Effector memory CD8-positive, alpha-beta T cell (primary cell): ENCODE results near the gene XDH.

Experiments used
- ATAC-seq: fragments of 150-1000 bp; cut with Tn5 transposase; replicated peaks from 2 replicates; pipeline ENCODE4 v1.10.0; 2021; ENCODE audit warnings: mild to moderate bottlenecking, moderate library complexity
- DNase-seq, 3 experiments: peaks; one replicate each; pipeline ENCODE4 v3.0.0; 2021
- H3K27ac Mint-ChIP-seq, 2 donors: one replicate each; pipeline ENCODE4 v1.8.0; 2022; ENCODE audit warnings: mild to moderate bottlenecking in 2 of 2, mixed read lengths in 2 of 2, moderate library complexity in 2 of 2
- H3K27me3 Mint-ChIP-seq, 2 donors: one replicate each; pipeline ENCODE4 v1.8.0; 2022; ENCODE audit warnings: mixed read lengths in 2 of 2
- H3K36me3 Mint-ChIP-seq: one replicate; pipeline ENCODE4 v1.8.0; 2022; ENCODE audit warnings: mild to moderate bottlenecking, moderate library complexity, mixed read lengths; ENCODE audit not compliant: insufficient read depth
- H3K4me1 Mint-ChIP-seq, 2 donors: one replicate each; pipeline ENCODE4 v1.8.0; 2022; ENCODE audit warnings: low read depth in 2 of 2, mixed read lengths in 2 of 2
- H3K4me3 Mint-ChIP-seq, 2 donors: one replicate each; pipeline ENCODE4 v1.8.0; 2022; ENCODE audit warnings: mild to moderate bottlenecking in 2 of 2, mixed read lengths in 2 of 2, moderate library complexity in 2 of 2
- H3K9me3 Mint-ChIP-seq, 2 donors: one replicate each; pipeline ENCODE4 v1.8.0; 2022; ENCODE audit warnings: mixed read lengths in 2 of 2

XDH gene

GRCh38 chr2:31327505-31327904, 87.0 kb downstream of the XDH start:
- DNase-seq, result no peak
- no peak overlapping the region for H3K4me3 Mint-ChIP-seq
- no peak overlapping the region for H3K27ac Mint-ChIP-seq
- no peak for ATAC-seq
- no peaks in the 10 kb centered on the region for H3K9me3 Mint-ChIP-seq
- H3K27me3 Mint-ChIP-seq, result peaks cover 7 to 8% of the 10 kb centered on the region in 2 donors
- H3K36me3 Mint-ChIP-seq, result no peaks in the 10 kb centered on the region
- H3K4me1 Mint-ChIP-seq, result peaks cover 21 to 24% of the 10 kb centered on the region in 2 donors

- DNase-seq (no peak), ATAC-seq (peak; percentile 72)
- H3K36me3 Mint-ChIP-seq, result peaks cover under 1% of the 10 kb centered on the region
- H3K4me1 Mint-ChIP-seq, result peaks cover 31 to 33% of the 10 kb centered on the region in 2 donors
- no peaks in the 10 kb centered on the region for H3K9me3 Mint-ChIP-seq
- H3K27me3 Mint-ChIP-seq, result no peaks in the 10 kb centered on the region
- H3K27ac Mint-ChIP-seq, result peak overlapping the region; percentile 89 to 97
- peak overlapping the region; percentile 76 to 88 for H3K4me3 Mint-ChIP-seq
Observed at GRCh38 chr2:31324016-31324633, 90.4 kb downstream of the XDH start.

DNA sequence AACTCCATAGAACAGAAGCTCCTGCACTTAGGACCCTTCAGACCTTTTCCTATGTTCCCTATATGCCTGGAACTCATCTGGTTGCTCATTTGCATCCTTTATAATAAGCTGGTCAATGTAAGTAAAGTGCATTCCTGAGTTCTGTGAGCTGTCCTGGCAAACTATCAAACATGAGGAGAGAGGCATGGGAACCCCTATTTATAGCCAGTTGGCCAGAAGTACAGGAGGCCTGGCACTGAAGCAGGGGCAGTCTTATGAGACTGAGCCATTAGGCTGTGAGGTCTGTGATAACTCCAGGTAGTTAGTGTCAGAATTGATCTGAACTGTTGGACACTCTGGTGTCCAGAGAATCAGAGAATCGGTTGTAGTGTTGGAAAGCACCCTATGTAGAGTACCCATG, 92.2 kb downstream of the XDH start:
- DNase-seq (no peak), ATAC-seq (no peak)
- peaks cover 44 to 50% of the 10 kb centered on the region in 2 donors for H3K4me1 Mint-ChIP-seq
- peak overlapping the region; percentile 89 to 97 for H3K27ac Mint-ChIP-seq
- H3K9me3 Mint-ChIP-seq, result no peaks in the 10 kb centered on the region
- peaks cover 6% of the 10 kb centered on the region for H3K36me3 Mint-ChIP-seq
- H3K4me3 Mint-ChIP-seq, result no peak overlapping the region
- no peaks in the 10 kb centered on the region for H3K27me3 Mint-ChIP-seq

DNA sequence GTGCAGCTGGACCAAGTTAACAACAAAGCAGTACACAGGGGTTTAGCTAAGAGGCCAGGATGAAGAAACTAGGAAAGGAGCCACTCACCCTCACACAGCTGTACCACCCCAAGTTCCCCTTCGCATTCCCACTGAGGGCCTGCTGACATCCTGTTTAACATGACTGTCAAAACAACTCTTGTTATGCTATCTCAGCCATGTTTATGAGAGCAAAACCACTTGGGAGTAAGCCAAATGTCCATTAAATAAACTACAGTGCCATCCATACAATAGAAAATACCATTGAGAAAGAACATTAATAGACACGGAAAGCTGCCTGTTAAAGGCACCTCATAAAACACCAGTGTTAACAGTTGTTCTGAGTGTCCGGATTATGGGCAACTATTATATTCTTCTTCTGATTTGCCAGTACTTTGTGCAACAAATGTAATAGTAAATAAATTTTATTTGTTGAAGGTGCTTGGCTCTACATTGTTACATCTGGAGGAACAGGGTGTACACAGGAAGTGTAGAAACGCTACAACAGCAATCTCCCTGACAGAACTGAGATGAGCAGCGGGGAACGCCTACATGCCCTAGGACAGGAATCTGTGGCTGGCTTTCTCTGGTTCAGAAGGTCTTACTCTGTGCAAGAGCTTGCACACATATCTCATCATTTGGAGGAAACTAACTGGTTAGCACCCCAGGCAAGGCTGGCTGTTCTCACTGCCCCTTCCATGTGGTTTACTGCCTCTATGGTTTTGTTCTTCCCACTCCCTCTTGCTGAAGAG, 95.0 kb downstream of the XDH start:
- H3K4me3 Mint-ChIP-seq, result peak overlapping the region; percentile 64 to 72
- DNase-seq (no peak), ATAC-seq (peak; percentile 64)

GRCh38 chr2:31318361-31319336, 95.9 kb downstream of the XDH start:
- Mint-ChIP-seq H3K36me3 (peaks cover 6% of the 10 kb centered on the region), H3K9me3 (no peaks in the 10 kb centered on the region), H3K27ac (peak overlapping the region; percentile 96 to 97), H3K4me3 (peak overlapping the region; percentile 64 to 72), H3K27me3 (no peaks in the 10 kb centered on the region), H3K4me1 (peaks cover 36 to 48% of the 10 kb centered on the region in 2 donors)
- peak in 1 of 3 experiments; percentile 7 for DNase-seq
- ATAC-seq, result peak; percentile 67

More for the DNA sequence above, 95.0 kb downstream of the XDH start:
- Mint-ChIP-seq H3K36me3 (peaks cover 6% of the 10 kb centered on the region), H3K9me3 (no peaks in the 10 kb centered on the region), H3K27me3 (no peaks in the 10 kb centered on the region), H3K27ac (peak overlapping the region; percentile 96 to 97), H3K4me1 (peaks cover 44 to 58% of the 10 kb centered on the region in 2 donors)

- Mint-ChIP-seq H3K27me3 (peaks cover 0 to under 1% of the 10 kb centered on the region in 2 donors), H3K4me1 (peaks cover 25 to 39% of the 10 kb centered on the region in 2 donors), H3K4me3 (no peak overlapping the region), H3K9me3 (no peaks in the 10 kb centered on the region), H3K27ac (peak overlapping the region; percentile 96 to 97), H3K36me3 (peaks cover 6% of the 10 kb centered on the region)
- no peak for ATAC-seq
- no peak for DNase-seq
Observed at GRCh38 chr2:31317396-31317795, 97.1 kb downstream of the XDH start.

- H3K36me3 Mint-ChIP-seq, result peaks cover 6% of the 10 kb centered on the region
- no peak overlapping the region for H3K4me3 Mint-ChIP-seq
- H3K27ac Mint-ChIP-seq, result peak overlapping the region in 1 of 2 donors; percentile 38
Observed at GRCh38 chr2:31314761-31315160, 99.8 kb downstream of the XDH start.

GRCh38 chr2:31312898-31313297, 101.6 kb downstream of the XDH start:
- H3K9me3 Mint-ChIP-seq, result no peaks in the 10 kb centered on the region
- H3K4me1 Mint-ChIP-seq, result peaks cover 10 to 16% of the 10 kb centered on the region in 2 donors
- no peak for ATAC-seq
- no peak overlapping the region for H3K27ac Mint-ChIP-seq
- no peak for DNase-seq
- H3K4me3 Mint-ChIP-seq, result no peak overlapping the region
- H3K27me3 Mint-ChIP-seq, result peaks cover 30 to 34% of the 10 kb centered on the region in 2 donors
- H3K36me3 Mint-ChIP-seq, result no peaks in the 10 kb centered on the region

More at GRCh38 chr2:31314761-31315160, 99.8 kb downstream of the XDH start:
- no peaks in the 10 kb centered on the region for H3K9me3 Mint-ChIP-seq
- DNase-seq (no peak), ATAC-seq (no peak)
- H3K4me1 Mint-ChIP-seq, result peaks cover 22 to 33% of the 10 kb centered on the region in 2 donors
- peaks cover 20 to 27% of the 10 kb centered on the region in 2 donors for H3K27me3 Mint-ChIP-seq

DNA sequence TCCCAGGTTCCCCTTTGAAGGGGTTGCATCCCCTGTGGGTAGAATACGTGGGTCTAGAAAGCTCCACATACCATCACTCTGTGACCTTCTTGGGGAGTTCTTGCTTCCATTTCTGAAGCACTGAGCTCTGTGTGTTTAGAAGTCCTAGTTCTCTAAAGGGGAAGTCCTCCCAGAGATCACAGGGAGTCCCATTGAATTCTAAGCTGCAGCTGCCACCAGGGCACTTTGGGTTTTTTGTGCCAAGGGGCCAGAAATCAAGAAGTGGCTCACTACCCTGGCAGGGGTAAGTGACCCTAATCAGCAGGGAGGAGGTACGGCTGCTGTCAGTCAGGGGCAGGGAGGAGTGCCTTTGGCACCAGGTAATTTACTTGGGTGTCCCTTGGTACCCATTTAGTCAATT, 109.7 kb downstream of the XDH start:
- Mint-ChIP-seq H3K36me3 (no peaks in the 10 kb centered on the region), H3K4me1 (no peaks in the 10 kb centered on the region), H3K9me3 (no peaks in the 10 kb centered on the region), H3K27ac (no peak overlapping the region), H3K27me3 (peaks cover 33 to 47% of the 10 kb centered on the region in 2 donors), H3K4me3 (no peak overlapping the region)
- DNase-seq (no peak), ATAC-seq (no peak)

GRCh38 chr2:31302940-31303563, 111.5 kb downstream of the XDH start:
- no peak for ATAC-seq
- H3K36me3 Mint-ChIP-seq, result no peaks in the 10 kb centered on the region
- H3K9me3 Mint-ChIP-seq, result no peaks in the 10 kb centered on the region
- H3K27me3 Mint-ChIP-seq, result peaks cover 19 to 45% of the 10 kb centered on the region in 2 donors
- no peak for DNase-seq
- H3K4me3 Mint-ChIP-seq, result no peak overlapping the region
- no peaks in the 10 kb centered on the region for H3K4me1 Mint-ChIP-seq
- no peak overlapping the region for H3K27ac Mint-ChIP-seq

DNA sequence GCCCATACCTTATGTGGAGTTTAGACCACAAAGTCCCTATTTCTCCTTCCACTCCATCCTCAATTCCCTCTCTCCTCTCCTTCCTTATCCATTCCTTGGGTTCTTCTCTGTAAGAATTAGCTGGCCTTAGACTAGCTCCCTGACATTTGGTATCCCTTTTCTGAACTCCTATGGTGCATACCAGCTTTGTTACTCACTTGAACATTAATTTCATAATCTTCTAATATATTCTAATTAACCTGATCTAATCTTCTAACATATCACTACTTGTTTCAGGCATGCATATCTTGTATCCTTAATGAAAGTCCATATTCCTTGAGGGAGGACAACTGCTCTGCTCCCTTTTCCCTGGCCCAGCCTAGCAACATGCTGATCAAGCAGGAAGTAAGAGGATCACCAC, 114.2 kb downstream of the XDH start:
- H3K27ac Mint-ChIP-seq, result no peak overlapping the region
- no peaks in the 10 kb centered on the region for H3K36me3 Mint-ChIP-seq
- ATAC-seq, result no peak
- no peaks in the 10 kb centered on the region for H3K9me3 Mint-ChIP-seq
- H3K4me3 Mint-ChIP-seq, result no peak overlapping the region
- H3K27me3 Mint-ChIP-seq, result peaks cover 12 to 44% of the 10 kb centered on the region in 2 donors
- no peak for DNase-seq
- H3K4me1 Mint-ChIP-seq, result no peaks in the 10 kb centered on the region

DNA sequence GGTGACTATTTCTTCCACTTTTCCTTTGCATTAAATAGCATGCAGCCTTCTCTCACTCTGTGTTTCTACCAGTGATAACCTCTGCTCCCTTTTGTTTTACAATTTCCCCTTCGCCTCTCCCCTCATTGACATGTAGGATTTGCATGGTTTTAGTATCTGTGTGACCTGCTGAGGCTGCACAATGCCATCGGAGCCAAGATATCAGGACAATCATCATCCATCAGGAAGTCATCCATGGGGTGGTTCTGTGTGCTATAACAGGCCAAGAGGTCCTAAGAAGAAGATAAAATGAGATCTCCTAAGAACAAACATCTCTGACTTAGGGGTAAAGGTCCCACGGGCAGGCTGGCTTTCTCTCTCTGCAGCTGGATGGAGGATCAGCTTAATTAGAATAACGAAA, 115.0 kb downstream of the XDH start:
- Mint-ChIP-seq H3K9me3 (no peaks in the 10 kb centered on the region), H3K4me1 (no peaks in the 10 kb centered on the region), H3K36me3 (no peaks in the 10 kb centered on the region), H3K27ac (no peak overlapping the region), H3K4me3 (no peak overlapping the region), H3K27me3 (peaks cover 12 to 44% of the 10 kb centered on the region in 2 donors)
- no peak for ATAC-seq
- DNase-seq, result no peak

- H3K4me1 Mint-ChIP-seq, result no peaks in the 10 kb centered on the region
- H3K27ac Mint-ChIP-seq, result no peak overlapping the region
Observed at GRCh38 chr2:31297751-31298150, 116.8 kb downstream of the XDH start.

More at GRCh38 chr2:31297751-31298150, 116.8 kb downstream of the XDH start:
- Mint-ChIP-seq H3K9me3 (no peaks in the 10 kb centered on the region), H3K27me3 (peaks cover 12 to 26% of the 10 kb centered on the region in 2 donors), H3K4me3 (no peak overlapping the region), H3K36me3 (no peaks in the 10 kb centered on the region)
- no peak for ATAC-seq
- DNase-seq, result no peak
